ENCODE data around the gene MYO3A.

- TF ChIP-seq CTCF (conservative IDR thresholded peaks at IDR 0.05) (no peak), EZH2 (IDR thresholded peaks at IDR 0.05; ENCODE audit: low read depth) (no peak)
Measured at GRCh38 chr10:26243351-26243720, 309.3 kb downstream of the MYO3A start.

Measured in PC-9 (cell line).